HG02610 (cell line): ENCODE results near the gene SORCS3.

ENCODE experiments used
- ATAC-seq: cut with Tn5 transposase; IDR thresholded peaks from one replicate; pipeline ENCODE4 v1.9.1; 2021; ENCODE audit warnings: mild to moderate bottlenecking, moderate library complexity; ENCODE audit not compliant: unreplicated experiment

Gene SORCS3

DNA sequence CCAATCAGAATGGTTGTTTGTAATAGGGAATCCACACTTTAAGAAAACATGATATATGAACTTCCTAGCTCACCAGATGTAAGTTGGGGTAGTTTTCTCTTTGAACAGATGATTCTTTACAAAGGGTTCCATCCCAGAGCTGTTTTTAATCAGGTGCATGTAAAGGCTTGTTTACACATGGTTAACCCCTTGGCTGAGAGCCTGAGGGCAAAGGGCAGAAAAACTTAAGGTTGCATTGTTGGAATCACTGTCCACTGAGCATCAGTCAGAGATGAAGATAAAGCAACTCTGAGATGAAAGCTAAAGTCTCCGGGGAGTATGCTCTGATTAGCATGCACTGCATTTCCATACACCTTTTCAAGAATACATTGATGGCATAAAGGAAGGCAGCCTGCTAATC is 518.2 kb downstream of the SORCS3 start:
- ATAC-seq: no peak

DNA sequence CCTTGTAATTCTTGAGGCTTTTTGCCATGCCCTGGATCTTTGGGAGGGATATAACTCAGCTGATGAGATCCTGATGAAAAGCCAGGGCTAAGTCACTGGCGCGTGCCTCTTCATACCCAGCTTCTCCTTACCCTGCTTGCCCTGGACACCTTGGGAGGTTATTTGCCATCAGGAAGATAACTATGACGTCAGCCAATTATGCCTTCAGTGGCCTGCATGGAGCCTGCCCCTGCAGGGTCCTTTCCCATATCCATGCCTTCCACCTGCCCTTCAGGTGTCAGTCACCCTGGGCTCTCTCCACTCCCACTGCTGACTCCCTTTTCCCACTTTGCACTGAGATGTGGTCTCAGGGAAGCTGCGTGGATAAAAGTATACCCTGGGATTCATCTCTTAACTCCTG is 520.1 kb downstream of the SORCS3 start:
- no peak for ATAC-seq

- ATAC-seq: no peak
Observed at GRCh38 chr10:105161767-105162166, 520.7 kb downstream of the SORCS3 start.

DNA sequence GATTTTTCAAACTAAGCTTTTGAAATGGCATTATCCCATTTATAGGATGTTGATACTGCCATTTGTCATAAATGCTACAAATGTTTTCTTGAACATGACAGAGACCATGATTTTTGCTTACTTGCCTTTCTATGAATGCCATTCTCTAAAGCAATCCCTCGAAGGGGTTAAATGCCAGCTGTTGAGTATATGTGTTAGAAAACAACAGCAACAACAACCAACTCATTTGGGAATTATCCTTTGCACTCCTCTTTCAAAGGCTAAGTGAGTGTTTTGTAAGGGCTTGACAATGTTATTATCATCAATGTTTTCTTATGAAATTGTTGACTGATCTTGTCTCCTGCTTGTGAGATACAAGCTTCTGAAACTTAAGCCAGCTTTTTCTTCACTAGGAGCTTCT is 529.4 kb downstream of the SORCS3 start:
- no peak for ATAC-seq

GRCh38 chr10:105171945-105172344 is 530.9 kb downstream of the SORCS3 start:
- no peak for ATAC-seq

DNA sequence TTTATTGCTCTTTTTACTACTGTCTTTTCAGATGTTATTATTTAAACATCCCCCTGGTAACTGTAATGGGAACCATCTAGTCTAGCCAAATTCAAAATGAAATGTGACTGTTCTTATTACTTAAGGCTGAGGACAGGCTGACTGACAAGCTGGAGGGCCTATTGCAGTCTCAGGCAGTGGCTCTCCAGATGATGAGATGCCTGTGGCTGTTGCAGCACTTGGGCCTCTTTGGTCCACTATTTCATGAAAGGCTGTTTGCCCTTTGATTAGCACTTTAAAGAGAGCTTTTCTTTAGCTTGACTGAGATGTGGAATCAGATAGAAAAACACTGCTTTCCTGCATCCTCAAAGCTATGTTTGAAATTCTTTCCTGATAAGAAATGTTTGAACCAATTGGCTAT is 540.5 kb downstream of the SORCS3 start:
- ATAC-seq: no peak

DNA sequence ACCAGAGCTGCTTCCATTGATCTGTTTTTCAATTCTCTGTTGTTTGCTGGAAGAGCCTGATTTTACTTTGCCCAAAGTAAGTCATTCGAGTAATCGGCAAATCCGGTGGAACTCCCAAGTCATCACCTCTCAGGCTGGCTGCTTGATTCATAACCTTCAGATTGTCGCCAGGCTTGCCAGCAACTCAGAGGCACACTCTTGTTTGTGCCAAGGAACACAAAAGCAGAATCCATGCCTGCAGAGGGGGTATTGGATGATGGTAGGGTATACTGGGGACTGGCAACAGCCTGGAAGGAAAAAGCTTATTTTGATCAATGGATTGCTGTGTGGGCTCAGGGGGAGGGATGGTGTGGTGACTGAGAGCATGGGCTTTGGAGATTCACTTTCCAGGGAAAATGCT is 542.4 kb downstream of the SORCS3 start:
- no peak for ATAC-seq

DNA sequence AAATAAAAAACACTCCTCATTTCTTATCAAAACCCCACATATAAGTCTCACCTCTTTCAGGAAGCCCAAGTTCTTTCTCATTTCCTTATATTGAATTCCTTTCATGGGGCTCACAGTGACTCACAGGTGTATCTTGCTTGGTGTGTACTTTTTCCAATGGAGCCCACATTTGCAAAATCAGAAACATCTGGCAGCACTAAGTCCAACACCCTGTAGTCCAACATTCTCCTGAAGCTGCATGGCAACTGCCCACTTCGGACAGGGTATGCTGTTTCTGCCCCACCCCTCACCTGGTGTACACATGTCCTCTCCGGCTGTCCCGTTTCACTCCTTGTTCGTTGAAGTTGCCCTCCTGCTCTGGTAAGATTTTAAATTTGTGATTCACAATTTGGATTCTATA is 544.1 kb downstream of the SORCS3 start:
- ATAC-seq: no peak

DNA sequence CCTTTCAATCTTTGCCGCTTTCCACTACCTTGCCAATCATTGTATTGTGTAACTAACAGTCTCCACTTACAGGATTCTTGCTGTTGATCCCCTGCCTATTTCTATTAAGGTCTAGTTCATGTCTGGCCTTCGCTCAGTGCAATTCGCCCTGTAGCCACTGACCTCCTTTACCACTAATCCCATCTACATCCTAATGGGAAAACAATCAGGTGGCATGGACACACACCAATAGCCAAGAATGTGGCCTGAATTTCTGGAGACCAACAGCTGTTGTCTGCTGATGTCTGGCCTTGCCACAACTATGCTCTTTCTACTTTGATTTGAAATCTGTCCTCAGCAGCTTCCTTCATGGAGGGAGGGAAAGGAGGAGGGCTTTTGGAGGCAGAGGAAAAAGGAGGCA is 546.2 kb downstream of the SORCS3 start:
- no peak for ATAC-seq

DNA sequence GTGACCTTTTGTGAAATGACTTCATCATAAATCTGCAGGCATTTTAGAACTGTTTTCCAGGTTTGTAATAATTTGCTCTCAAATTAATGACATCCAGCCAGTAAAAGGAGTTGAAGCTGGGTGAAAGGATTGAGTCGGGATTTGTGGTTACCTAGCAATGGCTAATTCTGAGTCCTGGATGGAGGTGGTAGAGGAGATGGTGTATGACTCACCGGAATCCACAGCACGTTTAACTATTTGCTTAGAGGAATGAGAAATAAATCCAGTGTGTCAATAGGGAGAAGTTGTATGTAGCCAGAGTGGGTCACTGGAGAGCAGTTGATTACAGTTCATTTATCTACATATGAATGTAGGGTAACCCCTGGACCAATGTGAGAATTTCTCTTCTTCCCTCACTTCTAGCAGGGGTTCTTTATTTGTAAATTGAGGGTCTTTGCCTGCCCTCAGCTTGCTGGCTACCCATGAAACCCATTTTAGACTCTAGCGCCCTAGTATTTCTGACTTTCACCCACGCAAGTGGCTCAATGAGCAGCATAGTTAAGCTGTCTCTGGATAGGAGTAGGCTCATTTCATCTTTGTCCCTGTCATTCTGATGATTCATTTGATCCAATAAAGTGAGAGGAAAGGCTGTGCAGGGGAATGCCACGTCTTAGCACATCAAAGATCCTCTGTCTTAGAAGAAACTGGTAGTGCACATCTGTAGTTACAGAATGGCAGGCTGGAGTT is 547.8 kb downstream of the SORCS3 start:
- ATAC-seq: no peak

DNA sequence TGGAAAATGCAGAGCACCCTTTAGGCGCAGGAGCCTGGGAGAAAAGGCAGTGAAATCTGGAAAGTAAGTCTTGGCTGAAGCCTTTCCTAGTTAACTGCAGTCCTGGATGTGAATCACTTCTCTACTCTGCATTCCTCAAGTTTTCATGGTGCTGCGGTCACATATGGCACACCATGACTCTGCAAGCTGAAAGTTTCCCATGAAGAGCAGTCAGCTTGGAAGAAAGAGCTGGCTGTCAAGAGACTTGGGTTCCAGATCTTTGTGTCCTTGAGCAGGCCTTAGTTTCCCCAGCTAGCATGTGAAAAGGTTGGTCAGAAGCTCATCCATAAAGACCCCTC is 548.3 kb downstream of the SORCS3 start:
- no peak for ATAC-seq

- no peak for ATAC-seq
Observed at GRCh38 chr10:105192146-105192545, 551.1 kb downstream of the SORCS3 start.

- ATAC-seq: no peak
Observed at GRCh38 chr10:105192861-105193260, 551.8 kb downstream of the SORCS3 start.

GRCh38 chr10:105195831-105196230 is 554.7 kb downstream of the SORCS3 start:
- no peak for ATAC-seq

DNA sequence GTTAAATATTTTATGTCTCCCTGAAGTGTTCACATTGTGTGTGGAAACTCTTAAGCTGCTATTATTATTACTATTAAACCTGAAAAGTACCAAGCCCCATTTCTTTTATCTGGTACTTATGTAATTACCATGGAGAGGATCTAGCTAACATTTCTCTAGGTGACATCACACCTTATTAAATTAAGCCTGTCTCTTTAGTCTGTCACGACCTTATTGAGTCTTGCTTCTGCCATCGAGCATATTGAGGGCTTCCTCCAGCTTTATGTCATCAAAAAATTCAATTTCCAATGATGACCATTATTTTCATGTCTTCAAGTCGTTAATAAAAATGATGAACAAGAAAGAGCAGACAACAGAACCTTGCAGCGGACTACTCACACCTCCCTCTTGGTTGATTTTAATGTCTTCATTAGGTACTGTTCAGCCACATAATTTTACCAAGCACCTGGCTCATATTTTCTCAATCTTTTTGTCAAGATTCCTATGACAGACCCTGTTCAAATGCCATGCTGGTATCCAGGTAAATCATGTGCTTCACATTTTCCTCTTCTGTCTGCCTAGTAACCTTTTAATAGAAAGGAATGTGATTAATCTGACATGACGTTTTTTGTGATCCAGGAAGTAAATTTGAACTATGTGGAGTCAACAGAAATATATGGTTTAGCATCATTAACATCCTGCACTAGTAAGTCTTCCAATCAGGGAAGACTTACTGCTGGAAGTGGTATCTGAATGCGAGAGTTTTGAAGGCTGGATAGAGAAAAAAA is 556.7 kb downstream of the SORCS3 start:
- ATAC-seq: no peak

DNA sequence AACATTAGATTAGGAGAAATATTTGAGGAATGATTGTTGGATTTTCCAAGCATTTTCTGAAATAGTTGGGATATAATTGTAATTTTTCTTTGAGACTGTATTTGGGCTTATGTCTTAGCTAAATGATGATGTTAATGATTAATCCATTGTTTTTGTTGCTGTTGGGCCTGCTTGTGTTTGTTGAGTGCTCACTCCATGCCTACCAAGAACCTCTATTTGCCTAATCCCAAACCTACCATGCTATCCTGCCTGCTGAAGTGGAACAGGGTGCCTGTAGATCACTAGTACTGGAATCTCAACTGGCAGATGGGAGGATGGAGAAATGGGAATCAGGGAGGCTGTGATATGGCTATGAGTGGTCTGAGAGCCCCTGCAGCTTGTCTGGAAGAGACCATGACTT is 565.5 kb downstream of the SORCS3 start:
- ATAC-seq: no peak

DNA sequence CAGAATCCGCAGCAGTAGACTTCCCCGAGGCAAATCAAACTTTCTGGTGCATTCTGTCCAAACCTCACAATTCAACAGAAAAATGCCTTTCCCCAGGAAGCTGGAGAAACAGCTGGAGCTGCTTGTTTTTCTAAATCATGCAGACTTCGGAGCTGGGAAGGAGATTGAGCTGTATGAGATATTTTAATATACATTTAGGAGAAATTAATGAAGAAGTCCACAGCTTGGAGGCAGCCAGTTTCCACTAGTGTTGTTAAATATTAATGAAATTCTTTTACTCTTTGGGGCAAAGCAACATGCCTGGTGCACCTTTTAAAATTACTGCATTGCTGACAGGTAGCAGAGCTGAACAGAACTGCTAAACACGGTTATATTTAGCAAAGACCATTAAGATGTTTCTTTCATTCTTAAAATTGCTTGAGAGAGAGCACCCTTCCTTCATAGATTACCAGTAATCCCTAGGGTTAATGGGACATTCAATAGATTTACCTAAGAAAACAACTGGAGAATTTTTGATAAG is 566.4 kb downstream of the SORCS3 start:
- no peak for ATAC-seq

DNA sequence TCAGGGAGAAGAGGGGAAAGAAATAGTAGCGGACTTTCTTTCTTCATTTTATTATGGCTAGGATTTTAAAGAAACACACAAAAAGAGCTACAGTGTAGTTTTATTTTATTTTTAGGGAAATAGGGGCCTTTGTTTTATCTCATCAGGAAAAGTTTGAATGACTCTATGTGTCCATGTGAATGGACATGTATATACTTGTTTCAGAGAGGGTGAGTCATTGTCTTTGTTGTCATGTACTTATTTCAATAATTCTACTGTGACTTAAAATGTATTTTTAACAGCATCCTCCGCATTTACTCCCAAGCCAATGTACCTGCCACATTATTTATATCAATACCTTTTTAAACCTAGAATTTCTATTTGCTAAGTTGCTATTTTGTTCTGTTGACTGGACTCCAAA is 569.5 kb downstream of the SORCS3 start:
- no peak for ATAC-seq

- ATAC-seq: no peak
Observed at GRCh38 chr10:105237685-105238084, 596.6 kb downstream of the SORCS3 start.

GRCh38 chr10:105239311-105240219 is 598.5 kb downstream of the SORCS3 start:
- ATAC-seq: no peak

DNA sequence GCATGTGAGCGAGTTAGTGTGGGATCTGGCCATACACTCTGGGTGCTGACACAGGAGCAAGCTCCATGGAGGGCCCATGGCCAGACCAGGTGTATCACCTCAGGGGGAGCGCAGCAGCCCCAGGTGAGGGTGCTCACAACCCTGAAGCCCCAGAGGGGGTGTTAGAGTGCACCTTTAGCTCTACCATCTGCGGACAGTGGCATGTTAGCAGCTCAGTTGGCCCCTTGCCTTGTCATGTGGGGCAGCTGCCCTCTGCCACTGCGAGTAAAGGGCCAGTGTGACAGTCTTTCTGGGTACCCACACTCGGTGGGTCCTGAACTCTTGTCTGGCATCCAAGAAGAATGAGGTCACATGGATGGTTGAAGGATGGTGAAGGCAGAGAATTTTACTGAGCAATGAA is 600.2 kb downstream of the SORCS3 start:
- ATAC-seq: no peak
